ENCODE data around the gene ZNF236.

Gene ZNF236

GRCh38 chr18:76979906-76980305 is 157.5 kb downstream of the ZNF236 start:
- no peak overlapping the region for H3K9ac ChIP-seq (ENCODE audit: low read length)
- peaks cover 9% of the 10 kb centered on the region for H3K4me1 ChIP-seq (ENCODE audit: insufficient read depth, low read length)
- no peaks in the 10 kb centered on the region for H3K27me3 ChIP-seq (ENCODE audit: control insufficient read depth in 1 of 2, insufficient read depth in 2 of 2, low read length in 2 of 2)
- H3K36me3 ChIP-seq (ENCODE audit: insufficient read depth, low read length): no peaks in the 10 kb centered on the region
- H3K4me3 ChIP-seq (ENCODE audit: low read depth in 1 of 2, low read length in 2 of 2): no peak overlapping the region
- no peak overlapping the region for H3K27ac ChIP-seq (ENCODE audit: low read depth, low read length)
- H3K9me3 ChIP-seq (ENCODE audit: low read length): no peaks in the 10 kb centered on the region

GRCh38 chr18:76980663-76981395 is 158.5 kb downstream of the ZNF236 start:
- Histone ChIP-seq H3K9ac (ENCODE audit: low read length) (no peak overlapping the region), H3K4me1 (ENCODE audit: insufficient read depth, low read length) (peaks cover 9% of the 10 kb centered on the region), H3K27me3 (ENCODE audit: control insufficient read depth in 1 of 2, insufficient read depth in 2 of 2, low read length in 2 of 2) (no peaks in the 10 kb centered on the region), H3K36me3 (ENCODE audit: insufficient read depth, low read length) (no peaks in the 10 kb centered on the region), H3K4me3 (ENCODE audit: low read depth in 1 of 2, low read length in 2 of 2) (no peak overlapping the region), H3K9me3 (ENCODE audit: low read length) (no peaks in the 10 kb centered on the region), H3K27ac (ENCODE audit: low read depth, low read length) (no peak overlapping the region)

GRCh38 chr18:76981396-76981968 is 159.1 kb downstream of the ZNF236 start:
- H3K9ac ChIP-seq (ENCODE audit: low read length): no peak overlapping the region
- peaks cover 9% of the 10 kb centered on the region for H3K4me1 ChIP-seq (ENCODE audit: insufficient read depth, low read length)
- no peaks in the 10 kb centered on the region for H3K36me3 ChIP-seq (ENCODE audit: insufficient read depth, low read length)
- H3K4me3 ChIP-seq (ENCODE audit: low read depth in 1 of 2, low read length in 2 of 2): no peak overlapping the region
- H3K9me3 ChIP-seq (ENCODE audit: low read length): no peaks in the 10 kb centered on the region
- H3K27me3 ChIP-seq (ENCODE audit: control insufficient read depth in 1 of 2, insufficient read depth in 2 of 2, low read length in 2 of 2): no peaks in the 10 kb centered on the region
- no peak overlapping the region for H3K27ac ChIP-seq (ENCODE audit: low read depth, low read length)

- Histone ChIP-seq H3K9ac (ENCODE audit: low read length) (no peak overlapping the region), H3K27me3 (ENCODE audit: control insufficient read depth in 1 of 2, insufficient read depth in 2 of 2, low read length in 2 of 2) (no peaks in the 10 kb centered on the region), H3K4me1 (ENCODE audit: insufficient read depth, low read length) (peaks cover 9% of the 10 kb centered on the region), H3K27ac (ENCODE audit: low read depth, low read length) (no peak overlapping the region), H3K9me3 (ENCODE audit: low read length) (no peaks in the 10 kb centered on the region), H3K4me3 (ENCODE audit: low read depth in 1 of 2, low read length in 2 of 2) (no peak overlapping the region), H3K36me3 (ENCODE audit: insufficient read depth, low read length) (no peaks in the 10 kb centered on the region)
Observed at GRCh38 chr18:76982038-76982437, 159.7 kb downstream of the ZNF236 start.

GRCh38 chr18:76982841-76983583 is 160.7 kb downstream of the ZNF236 start:
- H3K9me3 ChIP-seq (ENCODE audit: low read length): no peaks in the 10 kb centered on the region
- peaks cover 9% of the 10 kb centered on the region for H3K4me1 ChIP-seq (ENCODE audit: insufficient read depth, low read length)
- H3K27me3 ChIP-seq (ENCODE audit: control insufficient read depth in 1 of 2, insufficient read depth in 2 of 2, low read length in 2 of 2): no peaks in the 10 kb centered on the region
- no peaks in the 10 kb centered on the region for H3K36me3 ChIP-seq (ENCODE audit: insufficient read depth, low read length)
- H3K27ac ChIP-seq (ENCODE audit: low read depth, low read length): no peak overlapping the region
- H3K4me3 ChIP-seq (ENCODE audit: low read depth in 1 of 2, low read length in 2 of 2): no peak overlapping the region
- no peak overlapping the region for H3K9ac ChIP-seq (ENCODE audit: low read length)

GRCh38 chr18:76983613-76984051 is 161.3 kb downstream of the ZNF236 start:
- Histone ChIP-seq H3K27me3 (ENCODE audit: control insufficient read depth in 1 of 2, insufficient read depth in 2 of 2, low read length in 2 of 2) (no peaks in the 10 kb centered on the region), H3K9ac (ENCODE audit: low read length) (no peak overlapping the region), H3K27ac (ENCODE audit: low read depth, low read length) (no peak overlapping the region), H3K4me1 (ENCODE audit: insufficient read depth, low read length) (peaks cover 9% of the 10 kb centered on the region), H3K9me3 (ENCODE audit: low read length) (no peaks in the 10 kb centered on the region), H3K36me3 (ENCODE audit: insufficient read depth, low read length) (no peaks in the 10 kb centered on the region), H3K4me3 (ENCODE audit: low read depth in 1 of 2, low read length in 2 of 2) (no peak overlapping the region)

- Histone ChIP-seq H3K4me3 (ENCODE audit: low read depth in 1 of 2, low read length in 2 of 2) (no peak overlapping the region), H3K27me3 (ENCODE audit: control insufficient read depth in 1 of 2, insufficient read depth in 2 of 2, low read length in 2 of 2) (no peaks in the 10 kb centered on the region), H3K4me1 (ENCODE audit: insufficient read depth, low read length) (peaks cover 9% of the 10 kb centered on the region), H3K27ac (ENCODE audit: low read depth, low read length) (no peak overlapping the region), H3K36me3 (ENCODE audit: insufficient read depth, low read length) (no peaks in the 10 kb centered on the region), H3K9ac (ENCODE audit: low read length) (no peak overlapping the region), H3K9me3 (ENCODE audit: low read length) (no peaks in the 10 kb centered on the region)
Observed at GRCh38 chr18:76984193-76985155, 162.1 kb downstream of the ZNF236 start.

GRCh38 chr18:76985156-76985950 is 163.0 kb downstream of the ZNF236 start:
- no peaks in the 10 kb centered on the region for H3K9me3 ChIP-seq (ENCODE audit: low read length)
- H3K27me3 ChIP-seq (ENCODE audit: control insufficient read depth in 1 of 2, insufficient read depth in 2 of 2, low read length in 2 of 2): no peaks in the 10 kb centered on the region
- no peak overlapping the region for H3K27ac ChIP-seq (ENCODE audit: low read depth, low read length)
- H3K4me3 ChIP-seq (ENCODE audit: low read depth in 1 of 2, low read length in 2 of 2): no peak overlapping the region
- peaks cover 9% of the 10 kb centered on the region for H3K4me1 ChIP-seq (ENCODE audit: insufficient read depth, low read length)
- H3K36me3 ChIP-seq (ENCODE audit: insufficient read depth, low read length): no peaks in the 10 kb centered on the region
- no peak overlapping the region for H3K9ac ChIP-seq (ENCODE audit: low read length)

- Histone ChIP-seq H3K36me3 (ENCODE audit: insufficient read depth, low read length) (no peaks in the 10 kb centered on the region), H3K27ac (ENCODE audit: low read depth, low read length) (no peak overlapping the region), H3K4me3 (ENCODE audit: low read depth in 1 of 2, low read length in 2 of 2) (no peak overlapping the region), H3K27me3 (ENCODE audit: control insufficient read depth in 1 of 2, insufficient read depth in 2 of 2, low read length in 2 of 2) (no peaks in the 10 kb centered on the region), H3K4me1 (ENCODE audit: insufficient read depth, low read length) (peaks cover 9% of the 10 kb centered on the region), H3K9ac (ENCODE audit: low read length) (no peak overlapping the region), H3K9me3 (ENCODE audit: low read length) (no peaks in the 10 kb centered on the region)
Observed at GRCh38 chr18:76985951-76986236, 163.5 kb downstream of the ZNF236 start.

GRCh38 chr18:76986406-76986805 is 164.0 kb downstream of the ZNF236 start:
- H3K36me3 ChIP-seq (ENCODE audit: insufficient read depth, low read length): no peaks in the 10 kb centered on the region
- no peak overlapping the region for H3K9ac ChIP-seq (ENCODE audit: low read length)
- no peaks in the 10 kb centered on the region for H3K27me3 ChIP-seq (ENCODE audit: control insufficient read depth in 1 of 2, insufficient read depth in 2 of 2, low read length in 2 of 2)
- no peak overlapping the region for H3K4me3 ChIP-seq (ENCODE audit: low read depth in 1 of 2, low read length in 2 of 2)
- H3K27ac ChIP-seq (ENCODE audit: low read depth, low read length): no peak overlapping the region
- peaks cover 9% of the 10 kb centered on the region for H3K4me1 ChIP-seq (ENCODE audit: insufficient read depth, low read length)
- no peaks in the 10 kb centered on the region for H3K9me3 ChIP-seq (ENCODE audit: low read length)
